SU-DHL-6 (cell line): ENCODE results near the gene AP2A2.

ENCODE experiments used
- H2AFZ ChIP-seq: fragments of 200-600 bp; sonication (generic); 2 replicates; pipeline ENCODE4 v1.6.1; 2014; ENCODE audit warnings: low read depth, mild to moderate bottlenecking, moderate library complexity, mixed read lengths, antibody characterized with exemption, low read length; ENCODE audit not compliant: severe bottlenecking
- H3F3A ChIP-seq: fragments of 200-600 bp; shearing (Covaris generic); 2 replicates; pipeline ENCODE4 v1.6.0; 2016; ENCODE audit warnings: antibody characterized with exemption, mild to moderate bottlenecking; ENCODE audit not compliant: insufficient read depth
- H3K27ac ChIP-seq: fragments of 200-600 bp; sonication (generic); 2 replicates; pipeline ENCODE4 v1.5.1; 2016; ENCODE audit warnings: low read depth, mild to moderate bottlenecking, low read length, moderate library complexity, mixed read lengths
- H3K27me3 ChIP-seq: fragments of 200-600 bp; sonication (generic), shearing (Covaris generic); 2 replicates; pipeline ENCODE4 v1.6.0; 2014; ENCODE audit warnings: mild to moderate bottlenecking, low read length
- H3K36me3 ChIP-seq: fragments of 200-600 bp; sonication (generic); 2 replicates; pipeline ENCODE4 v1.6.1; 2014; ENCODE audit warnings: mild to moderate bottlenecking, low read length, mixed read lengths
- H3K4me2 ChIP-seq: fragments of 300-600, 200-600 bp; shearing (Covaris generic), sonication (generic); 2 replicates; pipeline ENCODE4 v1.6.0; 2014; ENCODE audit warnings: low read length, low read depth, mild to moderate bottlenecking; ENCODE audit not compliant: poor library complexity, severe bottlenecking
- H3K4me3 ChIP-seq: fragments of 200-600 bp; sonication (generic); 2 replicates; pipeline ENCODE4 v1.5.1; 2014; ENCODE audit warnings: antibody characterized with exemption, low read length, mild to moderate bottlenecking, mixed read lengths; ENCODE audit not compliant: insufficient read depth, poor library complexity, severe bottlenecking
- H3K79me2 ChIP-seq: fragments of 200-600 bp; sonication (generic); 2 replicates; pipeline ENCODE4 v1.6.1; 2014; ENCODE audit warnings: mild to moderate bottlenecking, low read length, moderate library complexity; ENCODE audit not compliant: insufficient read depth
- H3K9ac ChIP-seq: fragments of 200-600 bp; sonication (generic); 2 replicates; pipeline ENCODE4 v1.7.0; 2014; ENCODE audit warnings: mild to moderate bottlenecking, low read length
- H3K9me2 ChIP-seq: fragments of 200-600 bp; sonication (generic); replicated peaks from 2 replicates; pipeline ENCODE4 v1.6.1; 2014; ENCODE audit warnings: low read length; ENCODE audit not compliant: insufficient read depth
- H3K9me3 ChIP-seq: fragments of 200-600 bp; sonication (generic); 2 replicates; pipeline ENCODE4 v1.6.1; 2014; ENCODE audit warnings: low read length, mixed read lengths; ENCODE audit not compliant: insufficient read depth
- H4K20me1 ChIP-seq: fragments of 200-600 bp; sonication (generic); 2 replicates; pipeline ENCODE4 v1.6.1; 2014; ENCODE audit warnings: low read depth, mild to moderate bottlenecking, antibody characterized with exemption, low read length, moderate library complexity, mixed read lengths
- CTCF ChIP-seq: fragments of 200-600 bp; sonication (generic); IDR thresholded peaks from one replicate; pipeline ENCODE4 v1.5.1; 2017; ENCODE audit warnings: antibody characterized with exemption, mild to moderate bottlenecking, low read length, moderate library complexity; ENCODE audit not compliant: insufficient read depth, poor library complexity, severe bottlenecking
- EZH2phosphoT487 ChIP-seq: fragments of 200-600 bp; sonication (generic), shearing (Covaris generic); conservative IDR thresholded peaks from 2 replicates; pipeline ENCODE4 v1.6.1; 2018; ENCODE audit warnings: mild to moderate bottlenecking, antibody characterized with exemption, low read length, moderate library complexity, mixed read lengths

AP2A2 gene

GRCh38 chr11:1002406-1002984, 76.8 kb downstream of the AP2A2 start:
- no peak overlapping the region for H3K27ac ChIP-seq
- TF ChIP-seq EZH2phosphoT487 = no peak
- TF ChIP-seq CTCF = no peak
- peaks cover 3% of the 10 kb centered on the region; the same call in 1 of the 2 replicates for H3K36me3 ChIP-seq
- H3K79me2 ChIP-seq = no peaks in the 10 kb centered on the region
- no peaks in the 10 kb centered on the region for H4K20me1 ChIP-seq
- H3K9me3 ChIP-seq = no peaks in the 10 kb centered on the region
- H3K4me2 ChIP-seq = no peak overlapping the region
- no peak overlapping the region for H3K4me3 ChIP-seq
- no peak overlapping the region for H3K9ac ChIP-seq
- no peaks in the 10 kb centered on the region for H3F3A ChIP-seq
- H3K27me3 ChIP-seq = no peaks in the 10 kb centered on the region
- no peak overlapping the region for H2AFZ ChIP-seq
- no peaks in the 10 kb centered on the region for H3K9me2 ChIP-seq

GRCh38 chr11:1003159-1003558, 77.5 kb downstream of the AP2A2 start:
- TF ChIP-seq EZH2phosphoT487 (no peak), CTCF (no peak)
- H3K9me3 ChIP-seq = no peaks in the 10 kb centered on the region
- no peak overlapping the region for H3K4me3 ChIP-seq
- no peaks in the 10 kb centered on the region for H4K20me1 ChIP-seq
- peaks cover 3% of the 10 kb centered on the region; the same call in 1 of the 2 replicates for H3K36me3 ChIP-seq
- no peaks in the 10 kb centered on the region for H3F3A ChIP-seq
- no peak overlapping the region for H3K4me2 ChIP-seq
- H2AFZ ChIP-seq = no peak overlapping the region
- no peaks in the 10 kb centered on the region for H3K9me2 ChIP-seq
- H3K9ac ChIP-seq = no peak overlapping the region
- H3K27ac ChIP-seq = no peak overlapping the region
- no peaks in the 10 kb centered on the region for H3K27me3 ChIP-seq
- no peaks in the 10 kb centered on the region for H3K79me2 ChIP-seq

- H3K9me3 ChIP-seq = no peaks in the 10 kb centered on the region
- no peak overlapping the region for H3K9ac ChIP-seq
- TF ChIP-seq CTCF = no peak
- no peak for TF ChIP-seq EZH2phosphoT487
- no peak overlapping the region for H3K4me2 ChIP-seq
- no peaks in the 10 kb centered on the region for H4K20me1 ChIP-seq
- no peaks in the 10 kb centered on the region for H3K27me3 ChIP-seq
- peaks cover 3% of the 10 kb centered on the region; the same call in 1 of the 2 replicates for H3K36me3 ChIP-seq
- H3K9me2 ChIP-seq = no peaks in the 10 kb centered on the region
- no peak overlapping the region for H2AFZ ChIP-seq
- H3K79me2 ChIP-seq = no peaks in the 10 kb centered on the region
- H3K27ac ChIP-seq = no peak overlapping the region
- no peaks in the 10 kb centered on the region for H3F3A ChIP-seq
- no peak overlapping the region for H3K4me3 ChIP-seq
Observed at GRCh38 chr11:1005928-1006327, 80.3 kb downstream of the AP2A2 start.
